ENCODE data around the gene TEX14.
"Not testable (repeated sequence)": the region's sequence is repeated elsewhere in the genome, so short reads cannot be mapped to it uniquely, and the experiment has no call there.

TEX14 gene

GRCh38 chr17:58665946-58666857 is 25.6 kb downstream of the TEX14 start:
- Histone ChIP-seq H3K27ac (no peak overlapping the region), H3K36me3 (ENCODE audit: control insufficient read depth, insufficient read depth, low read length) (no peaks in the 10 kb centered on the region), H3K9ac (no peak overlapping the region), H3K4me3 (ENCODE audit: low read depth, low read length) (peak overlapping the region; percentile 16), H2AFZ (no peak overlapping the region), H3K79me2 (no peaks in the 10 kb centered on the region), H3K9me3 (ENCODE audit: control insufficient read depth, low read length) (no peaks in the 10 kb centered on the region), H3K4me2 (ENCODE audit: low read length) (no peak overlapping the region), H3K27me3 (ENCODE audit: control insufficient read depth, insufficient read depth, low read length) (no peaks in the 10 kb centered on the region), H3K4me1 (no peaks in the 10 kb centered on the region)
- TF ChIP-seq CTCF (IDR thresholded peaks at IDR 0.05) = no peak

- Histone ChIP-seq H3K4me2 (ENCODE audit: low read length) (no peak overlapping the region), H3K36me3 (ENCODE audit: control insufficient read depth, insufficient read depth, low read length) (no peaks in the 10 kb centered on the region), H3K9ac (no peak overlapping the region), H2AFZ (no peak overlapping the region), H3K4me3 (ENCODE audit: low read depth, low read length) (no peak overlapping the region), H3K79me2 (no peaks in the 10 kb centered on the region), H3K4me1 (no peaks in the 10 kb centered on the region), H3K9me3 (ENCODE audit: control insufficient read depth, low read length) (no peaks in the 10 kb centered on the region), H3K27ac (no peak overlapping the region), H3K27me3 (ENCODE audit: control insufficient read depth, insufficient read depth, low read length) (no peaks in the 10 kb centered on the region)
- TF ChIP-seq CTCF (IDR thresholded peaks at IDR 0.05) = no peak
Measured at GRCh38 chr17:58664302-58664701, 27.5 kb downstream of the TEX14 start.

- H3K4me2 ChIP-seq (ENCODE audit: low read length) = no peak overlapping the region
- H3K79me2 ChIP-seq = no peaks in the 10 kb centered on the region
- TF ChIP-seq CTCF (IDR thresholded peaks at IDR 0.05) = no peak
- no peaks in the 10 kb centered on the region for H3K27me3 ChIP-seq (ENCODE audit: control insufficient read depth, insufficient read depth, low read length)
- no peak overlapping the region for H2AFZ ChIP-seq
- no peaks in the 10 kb centered on the region for H3K36me3 ChIP-seq (ENCODE audit: control insufficient read depth, insufficient read depth, low read length)
- H3K4me3 ChIP-seq (ENCODE audit: low read depth, low read length) = no peak overlapping the region
- no peak overlapping the region for H3K27ac ChIP-seq
- H3K4me1 ChIP-seq = no peaks in the 10 kb centered on the region
- no peaks in the 10 kb centered on the region for H3K9me3 ChIP-seq (ENCODE audit: control insufficient read depth, low read length)
- H3K9ac ChIP-seq = no peak overlapping the region
Measured at GRCh38 chr17:58661499-58661898, 30.3 kb downstream of the TEX14 start.

- no peak overlapping the region for H2AFZ ChIP-seq
- H3K79me2 ChIP-seq = no peaks in the 10 kb centered on the region
- no peak overlapping the region for H3K27ac ChIP-seq
- TF ChIP-seq CTCF (IDR thresholded peaks at IDR 0.05) = no peak
- H3K36me3 ChIP-seq (ENCODE audit: control insufficient read depth, insufficient read depth, low read length) = no peaks in the 10 kb centered on the region
- H3K4me1 ChIP-seq = no peaks in the 10 kb centered on the region
- no peaks in the 10 kb centered on the region for H3K9me3 ChIP-seq (ENCODE audit: control insufficient read depth, low read length)
- H3K9ac ChIP-seq = no peak overlapping the region
- H3K4me2 ChIP-seq (ENCODE audit: low read length) = no peak overlapping the region
- no peak overlapping the region for H3K4me3 ChIP-seq (ENCODE audit: low read depth, low read length)
- H3K27me3 ChIP-seq (ENCODE audit: control insufficient read depth, insufficient read depth, low read length) = no peaks in the 10 kb centered on the region
Measured at GRCh38 chr17:58660621-58661020, 31.2 kb downstream of the TEX14 start.

- H3K27ac ChIP-seq = peak overlapping the region; percentile 66
Measured at GRCh38 chr17:58659714-58660084, 32.1 kb downstream of the TEX14 start.

More at GRCh38 chr17:58659714-58660084, 32.1 kb downstream of the TEX14 start:
- H3K36me3 ChIP-seq (ENCODE audit: control insufficient read depth, insufficient read depth, low read length); H3K9ac ChIP-seq; H3K27me3 ChIP-seq (ENCODE audit: control insufficient read depth, insufficient read depth, low read length); H3K4me1 ChIP-seq; H3K9me3 ChIP-seq (ENCODE audit: control insufficient read depth, low read length); H3K79me2 ChIP-seq: not testable (repeated sequence)
- peak overlapping the region; percentile 83 for H3K4me2 ChIP-seq (ENCODE audit: low read length)
- peak overlapping the region; percentile 80 for H2AFZ ChIP-seq
- peak overlapping the region; percentile 60 for H3K4me3 ChIP-seq (ENCODE audit: low read depth, low read length)

All from parathyroid adenoma (tissue), 2 donors.